Ovary (tissue), 3 donors: Measurements from ENCODE around the gene FH.

Experiments
- EP300 ChIP-seq: sonication (generic); formaldehyde crosslinking; IDR thresholded peaks from one replicate; pipeline ENCODE4 v1.6.1; 2017; ENCODE audit warnings: antibody characterized with exemption
- POLR2A ChIP-seq: fragments of 450-650 bp; IDR thresholded peaks from one replicate; pipeline ENCODE4 v1.6.1; 2017; ENCODE audit warnings: antibody characterized with exemption, mild to moderate bottlenecking, moderate library complexity
- TF ChIP-seq, protein P1 (sequence below), 3 donors: fragments of 450-650 bp in 2 of 3; fragments of 200-600 bp in 1 of 3; IDR thresholded peaks; one replicate each; pipeline versions ENCODE4 v1.5.1 to v1.8.0; 2016 to 2022; ENCODE audit warnings: antibody characterized with exemption in 3 of 3, mild to moderate bottlenecking in 1 of 3
- donor health status: DM: no; HTN: no; CAD: no.

DNA sequence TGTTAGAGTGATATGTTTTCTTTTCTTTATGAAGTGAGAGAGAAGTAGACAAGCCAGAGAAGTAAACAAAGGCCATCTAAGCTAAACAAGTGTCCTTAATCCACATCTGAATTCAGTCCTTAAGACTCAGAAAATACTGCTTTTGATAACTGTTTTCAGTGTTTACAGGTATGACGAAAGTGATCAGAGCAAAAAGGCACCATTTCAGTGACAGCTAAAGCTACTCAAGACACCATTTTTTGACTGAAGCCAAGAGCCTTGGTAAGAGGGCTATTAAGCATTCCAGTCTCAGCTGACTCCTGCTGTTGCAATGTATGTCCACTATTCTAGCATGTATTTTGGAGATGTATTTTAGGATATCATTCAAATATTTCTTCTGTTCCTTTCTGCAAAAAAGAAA is 16.7 kb upstream of the FH start:
- TF ChIP-seq, protein P1, sequence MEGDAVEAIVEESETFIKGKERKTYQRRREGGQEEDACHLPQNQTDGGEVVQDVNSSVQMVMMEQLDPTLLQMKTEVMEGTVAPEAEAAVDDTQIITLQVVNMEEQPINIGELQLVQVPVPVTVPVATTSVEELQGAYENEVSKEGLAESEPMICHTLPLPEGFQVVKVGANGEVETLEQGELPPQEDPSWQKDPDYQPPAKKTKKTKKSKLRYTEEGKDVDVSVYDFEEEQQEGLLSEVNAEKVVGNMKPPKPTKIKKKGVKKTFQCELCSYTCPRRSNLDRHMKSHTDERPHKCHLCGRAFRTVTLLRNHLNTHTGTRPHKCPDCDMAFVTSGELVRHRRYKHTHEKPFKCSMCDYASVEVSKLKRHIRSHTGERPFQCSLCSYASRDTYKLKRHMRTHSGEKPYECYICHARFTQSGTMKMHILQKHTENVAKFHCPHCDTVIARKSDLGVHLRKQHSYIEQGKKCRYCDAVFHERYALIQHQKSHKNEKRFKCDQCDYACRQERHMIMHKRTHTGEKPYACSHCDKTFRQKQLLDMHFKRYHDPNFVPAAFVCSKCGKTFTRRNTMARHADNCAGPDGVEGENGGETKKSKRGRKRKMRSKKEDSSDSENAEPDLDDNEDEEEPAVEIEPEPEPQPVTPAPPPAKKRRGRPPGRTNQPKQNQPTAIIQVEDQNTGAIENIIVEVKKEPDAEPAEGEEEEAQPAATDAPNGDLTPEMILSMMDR (IDR thresholded peaks at IDR 0.05), result no peak
- TF ChIP-seq POLR2A (no peak), EP300 (no peak)
